RWPE2 (cell line): ENCODE results near the gene GTF2IRD1.

Experiments
- ATAC-seq: fragments of 200-7000 bp; cut with Tn5 transposase; 3 replicates; pipeline ENCODE4 v1.9.1; 2021; ENCODE audit warnings: low read depth
- DNase-seq: peaks from one replicate; pipeline ENCODE4 v3.0.0-alpha.2; 2020; ENCODE audit warnings: low spot score
- H3K27ac ChIP-seq: fragments of 450-650 bp; 2 replicates; pipeline ENCODE4 v1.5.1; 2017; ENCODE audit warnings: mild to moderate bottlenecking; ENCODE audit not compliant: poor library complexity, severe bottlenecking
- H3K27me3 ChIP-seq: fragments of 250-450 bp; sonication (Bioruptor Pico); 2 replicates; pipeline ENCODE4 v1.5.1; 2021; ENCODE audit warnings: mild to moderate bottlenecking, moderate library complexity; ENCODE audit not compliant: insufficient read depth, poor library complexity, severe bottlenecking
- H3K36me3 ChIP-seq: fragments of 250-450 bp; sonication (Bioruptor Pico); 2 replicates; pipeline ENCODE4 v1.5.1; 2020; ENCODE audit warnings: low read depth, mild to moderate bottlenecking, moderate library complexity
- H3K4me1 ChIP-seq: fragments of 250-450 bp; sonication (Bioruptor Pico); 2 replicates; pipeline ENCODE4 v1.5.1; 2021; ENCODE audit warnings: mild to moderate bottlenecking, moderate library complexity; ENCODE audit not compliant: insufficient read depth, poor library complexity, severe bottlenecking
- H3K4me3 ChIP-seq: fragments of 250-450 bp; sonication (Bioruptor Pico); 2 replicates; pipeline ENCODE4 v1.5.1; 2021; ENCODE audit warnings: mild to moderate bottlenecking, moderate library complexity; ENCODE audit not compliant: severe bottlenecking
- H3K9me3 ChIP-seq: fragments of 250-450 bp; sonication (Bioruptor Pico); 2 replicates; pipeline ENCODE4 v1.5.1; 2021; ENCODE audit warnings: mild to moderate bottlenecking, moderate library complexity; ENCODE audit not compliant: severe bottlenecking
- CTCF ChIP-seq: fragments of 450-650 bp; IDR thresholded peaks from one replicate; pipeline ENCODE4 v1.5.1; 2017; ENCODE audit warnings: mild to moderate bottlenecking, moderate library complexity; ENCODE audit not compliant: poor library complexity, severe bottlenecking

GTF2IRD1 gene

GRCh38 chr7:74598558-74598957 lies 144.9 kb downstream of the GTF2IRD1 start:
- no peak overlapping the region for H3K4me3 ChIP-seq
- H3K9me3 ChIP-seq, result no peaks in the 10 kb centered on the region
- H3K27me3 ChIP-seq, result no peaks in the 10 kb centered on the region
- TF ChIP-seq CTCF, result no peak
- ATAC-seq (no peak), DNase-seq (no peak)
- H3K27ac ChIP-seq, result no peak overlapping the region
- H3K4me1 ChIP-seq, result no peaks in the 10 kb centered on the region
- peaks cover 45% of the 10 kb centered on the region for H3K36me3 ChIP-seq

GRCh38 chr7:74599244-74599643 lies 145.5 kb downstream of the GTF2IRD1 start:
- no peaks in the 10 kb centered on the region for H3K4me1 ChIP-seq
- H3K27me3 ChIP-seq, result no peaks in the 10 kb centered on the region
- no peak for DNase-seq
- no peaks in the 10 kb centered on the region for H3K9me3 ChIP-seq
- peaks cover 39% of the 10 kb centered on the region for H3K36me3 ChIP-seq
- no peak overlapping the region for H3K4me3 ChIP-seq
- TF ChIP-seq CTCF, result no peak
- no peak for ATAC-seq
- H3K27ac ChIP-seq, result no peak overlapping the region

GRCh38 chr7:74604326-74605020 lies 150.8 kb downstream of the GTF2IRD1 start:
- Histone ChIP-seq H3K4me3 (no peak overlapping the region), H3K27me3 (no peaks in the 10 kb centered on the region), H3K4me1 (peaks cover 5% of the 10 kb centered on the region), H3K36me3 (peaks cover 4% of the 10 kb centered on the region), H3K27ac (no peak overlapping the region), H3K9me3 (no peaks in the 10 kb centered on the region)
- no peak for TF ChIP-seq CTCF
- no peak; the same call in 2 of the 3 replicates for ATAC-seq
- no peak for DNase-seq

GRCh38 chr7:74606101-74606908 lies 152.6 kb downstream of the GTF2IRD1 start:
- H3K27ac ChIP-seq, result no peak overlapping the region

More at GRCh38 chr7:74606101-74606908, 152.6 kb downstream of the GTF2IRD1 start:
- no peaks in the 10 kb centered on the region for H3K27me3 ChIP-seq
- no peak for TF ChIP-seq CTCF
- H3K4me3 ChIP-seq, result no peak overlapping the region
- H3K4me1 ChIP-seq, result peaks cover 5% of the 10 kb centered on the region
- no peaks in the 10 kb centered on the region for H3K36me3 ChIP-seq
- ATAC-seq (peak; percentile 9; the same call in 2 of the 3 replicates), DNase-seq (no peak)
- H3K9me3 ChIP-seq, result no peaks in the 10 kb centered on the region
